Rectal smooth muscle tissue (tissue), 1 donor: ENCODE data around the gene GBX1.

Experiments
- H3K27ac ChIP-seq: one replicate; pipeline ENCODE4 v1.7.0; 2013; ENCODE audit warnings: low read depth, low read length, inconsistent platforms
- H3K27me3 ChIP-seq: one replicate; pipeline ENCODE4 v1.7.0; 2013; ENCODE audit warnings: low read length; ENCODE audit not compliant: control insufficient read depth, insufficient read depth
- H3K36me3 ChIP-seq: one replicate; pipeline ENCODE4 v1.7.0; 2013; ENCODE audit warnings: low read length; ENCODE audit not compliant: control insufficient read depth, insufficient read depth
- H3K4me1 ChIP-seq: one replicate; pipeline ENCODE4 v1.7.0; 2013; ENCODE audit warnings: low read length; ENCODE audit not compliant: control insufficient read depth, insufficient read depth
- H3K4me3 ChIP-seq: one replicate; pipeline ENCODE4 v1.7.0; 2013; ENCODE audit warnings: low read length
- H3K9ac ChIP-seq: one replicate; pipeline ENCODE4 v1.7.0; 2013; ENCODE audit warnings: low read length

The GBX1 gene

DNA sequence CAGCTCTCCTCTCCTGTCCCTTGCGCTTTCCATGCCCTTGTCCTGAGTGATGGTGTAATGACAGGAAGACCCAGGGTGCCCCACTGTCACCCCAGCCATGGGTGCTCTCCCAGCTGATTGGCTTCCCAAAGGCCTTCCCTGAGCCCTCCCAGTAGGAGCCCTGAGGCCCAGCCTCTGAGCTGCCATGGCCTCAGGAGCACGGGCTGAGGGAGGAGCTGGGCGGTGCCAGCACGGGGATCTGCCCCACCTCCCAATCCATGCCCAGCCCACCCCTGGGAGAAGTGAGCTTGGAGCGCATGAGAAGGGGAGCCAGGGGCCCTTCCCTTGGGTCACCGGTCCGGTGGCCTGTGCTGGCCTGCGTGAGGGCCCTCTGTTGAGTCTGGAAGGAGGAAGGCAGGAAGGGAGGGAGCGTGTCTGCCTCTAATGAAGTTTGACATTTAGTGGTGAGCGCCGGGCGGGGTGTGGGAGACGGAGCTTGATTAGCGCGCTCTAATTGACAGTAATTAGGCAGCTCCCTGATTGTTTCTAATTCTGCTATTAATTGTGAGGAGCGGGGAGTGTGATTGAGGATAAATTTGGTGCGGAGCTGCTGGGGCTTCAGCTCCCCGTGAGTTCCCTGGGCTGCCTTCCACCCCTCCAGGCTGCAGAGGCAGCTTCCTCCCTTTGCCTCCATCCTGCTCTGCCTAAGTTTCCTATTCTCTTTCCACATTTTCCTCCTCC lies 28.3 kb downstream of the GBX1 start:
- Histone ChIP-seq H3K4me1 (no peaks in the 10 kb centered on the region), H3K27me3 (no peaks in the 10 kb centered on the region), H3K9ac (no peak overlapping the region), H3K27ac (no peak overlapping the region), H3K4me3 (no peak overlapping the region), H3K36me3 (peaks cover 25% of the 10 kb centered on the region)

DNA sequence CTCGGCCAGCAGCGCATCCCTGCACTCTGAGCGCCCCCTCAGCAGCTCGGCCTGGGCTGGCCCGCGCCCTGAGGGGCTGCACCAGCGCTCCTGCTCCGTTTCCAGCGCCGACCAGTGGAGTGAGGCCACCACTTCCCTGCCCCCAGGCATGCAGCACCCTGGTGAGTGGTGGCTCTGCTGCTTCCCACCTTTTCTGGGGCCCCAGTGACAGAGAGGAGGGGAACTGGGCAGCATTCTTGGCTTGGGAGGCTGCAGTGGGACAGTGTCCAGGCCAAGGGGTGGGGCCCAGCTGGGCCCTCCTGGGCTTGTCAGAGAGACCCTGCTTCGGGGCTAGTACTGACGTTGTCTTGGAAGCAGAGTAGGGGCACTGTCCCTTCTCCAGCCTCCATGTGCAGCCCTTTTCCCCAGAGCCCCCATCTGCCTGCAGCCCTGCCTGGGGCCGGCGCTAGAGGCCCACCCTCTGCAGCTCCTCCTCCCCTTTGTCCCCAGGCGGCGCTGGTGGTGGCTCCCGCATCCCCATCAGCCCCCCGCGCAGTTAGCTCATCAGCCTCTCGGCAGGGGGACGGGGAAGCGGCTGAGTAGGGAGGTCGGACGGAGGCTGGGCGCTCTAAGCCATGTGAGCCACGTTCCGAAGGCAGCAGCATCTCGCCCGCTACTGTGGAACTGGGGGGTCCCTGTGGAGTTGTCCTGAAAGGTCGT lies 29.2 kb downstream of the GBX1 start:
- H3K27ac ChIP-seq = no peak overlapping the region
- no peaks in the 10 kb centered on the region for H3K27me3 ChIP-seq
- no peak overlapping the region for H3K4me3 ChIP-seq
- H3K9ac ChIP-seq = no peak overlapping the region
- H3K36me3 ChIP-seq = peaks cover 19% of the 10 kb centered on the region
- no peaks in the 10 kb centered on the region for H3K4me1 ChIP-seq

DNA sequence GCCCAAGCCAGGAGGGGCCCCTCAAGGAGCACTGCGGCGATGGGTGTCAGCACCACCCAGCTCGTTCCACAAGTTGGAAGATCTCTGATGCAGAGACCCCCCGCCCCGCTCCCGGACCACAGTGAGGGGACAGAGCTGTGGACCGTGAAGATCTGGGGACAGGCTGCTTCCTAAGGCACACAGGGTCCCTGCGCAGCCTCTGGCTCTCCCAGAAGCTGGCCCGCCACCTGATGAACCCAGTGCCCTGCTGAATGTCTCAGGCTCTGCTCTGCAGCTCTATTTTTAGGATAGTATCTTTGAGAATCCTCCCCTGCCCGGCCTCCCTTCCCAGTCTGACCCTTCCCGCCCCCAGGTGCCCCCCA lies 29.7 kb downstream of the GBX1 start:
- no peak overlapping the region for H3K27ac ChIP-seq
- H3K9ac ChIP-seq = no peak overlapping the region
- no peak overlapping the region for H3K4me3 ChIP-seq
- H3K36me3 ChIP-seq = peaks cover 19% of the 10 kb centered on the region
- no peaks in the 10 kb centered on the region for H3K27me3 ChIP-seq
- H3K4me1 ChIP-seq = no peaks in the 10 kb centered on the region

DNA sequence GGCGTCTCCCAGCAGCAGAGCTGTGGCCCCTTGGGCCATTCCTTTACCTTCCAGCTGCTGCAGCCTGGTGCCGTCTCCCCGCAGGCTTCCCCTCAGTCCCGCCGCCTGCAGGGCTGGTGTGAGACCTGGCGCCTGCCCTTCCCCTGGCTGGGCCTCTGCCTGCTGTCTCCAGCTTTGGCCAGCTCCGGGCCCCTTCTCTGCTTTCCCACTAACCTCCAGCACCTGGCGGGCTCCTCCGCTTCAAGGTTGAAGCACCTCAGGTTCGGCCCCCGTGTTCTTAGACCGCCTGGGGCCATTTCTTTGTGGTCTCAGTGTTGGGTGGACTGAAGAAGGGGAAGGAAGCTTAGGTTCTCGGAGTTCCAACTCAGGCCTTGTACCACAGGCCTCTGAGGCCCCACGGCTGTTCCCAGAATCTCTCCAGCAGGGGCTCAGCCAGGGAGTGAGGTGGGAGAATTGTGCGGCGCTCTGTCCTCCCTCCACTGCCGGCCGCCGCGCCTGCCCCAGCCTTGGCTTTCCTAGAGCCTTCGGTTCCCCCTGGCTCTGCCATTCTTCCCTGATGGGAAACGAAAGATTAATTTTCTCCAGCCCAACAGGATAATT lies 30.3 kb downstream of the GBX1 start:
- Histone ChIP-seq H3K27ac (no peak overlapping the region), H3K4me1 (no peaks in the 10 kb centered on the region), H3K9ac (no peak overlapping the region), H3K4me3 (no peak overlapping the region), H3K27me3 (no peaks in the 10 kb centered on the region), H3K36me3 (peaks cover 19% of the 10 kb centered on the region)

DNA sequence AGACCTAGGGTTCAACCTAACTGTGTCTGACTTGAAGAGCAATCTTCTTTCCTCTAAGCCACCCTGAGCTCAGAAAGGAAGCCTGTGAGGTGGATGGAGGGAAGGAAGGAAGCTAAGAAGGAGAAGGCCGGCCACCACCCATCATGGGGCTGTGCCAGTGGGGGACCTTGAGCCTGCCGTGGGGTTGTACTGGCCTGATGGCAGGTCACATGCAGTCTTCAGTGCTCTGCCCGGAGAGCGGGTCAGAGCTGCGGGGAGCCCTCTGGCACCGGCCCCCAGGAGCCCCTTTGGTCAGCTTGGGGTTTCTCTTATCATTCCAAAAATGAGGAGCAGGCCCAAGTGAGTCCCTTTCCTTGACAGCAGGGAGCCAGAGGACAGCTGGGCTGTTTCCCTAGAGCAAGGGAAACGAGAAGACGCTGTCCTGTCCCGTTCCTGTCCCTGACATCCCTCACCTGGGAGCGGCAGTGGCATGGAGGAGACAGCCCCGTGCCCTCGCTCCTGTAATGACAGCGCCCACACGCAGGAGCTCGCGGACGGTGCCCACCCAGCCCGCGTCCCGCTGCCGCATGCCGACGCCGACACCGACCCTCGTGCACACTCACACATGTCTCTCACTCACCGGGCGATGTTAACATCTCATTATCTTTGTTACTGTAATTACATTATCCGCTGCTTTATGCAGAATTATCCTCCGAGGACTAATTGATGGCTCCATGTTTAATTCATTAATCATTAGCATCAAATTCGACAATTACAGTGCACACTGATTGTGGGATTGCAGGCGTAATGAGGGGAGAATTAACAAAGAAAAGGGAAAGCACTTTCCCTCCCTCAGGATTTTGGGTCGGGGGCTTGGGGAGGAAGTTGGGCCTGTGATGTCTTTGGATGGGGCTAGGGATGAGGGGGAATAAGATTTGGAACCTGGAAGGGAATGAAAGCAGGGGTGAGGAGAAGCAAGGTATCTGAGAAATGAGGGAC lies 31.3 kb downstream of the GBX1 start:
- Histone ChIP-seq H3K4me3 (no peak overlapping the region), H3K36me3 (peaks cover 14% of the 10 kb centered on the region), H3K27me3 (no peaks in the 10 kb centered on the region), H3K9ac (no peak overlapping the region), H3K27ac (no peak overlapping the region), H3K4me1 (no peaks in the 10 kb centered on the region)

DNA sequence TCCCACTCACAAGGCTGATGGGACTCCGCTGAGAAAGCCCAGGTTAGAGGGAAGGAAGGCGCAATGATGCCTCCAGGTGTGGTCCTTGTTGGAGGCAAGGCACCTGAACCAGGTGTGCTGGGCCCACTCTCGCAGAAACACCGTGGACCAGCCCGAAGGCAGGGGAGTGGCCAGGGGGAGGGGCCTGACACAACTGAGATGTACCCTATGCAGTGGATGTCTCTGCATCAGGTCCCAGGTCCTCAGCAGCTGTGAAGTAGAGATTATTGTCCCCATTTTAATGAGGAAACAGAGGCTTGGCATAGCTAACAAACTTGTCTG lies 32.0 kb downstream of the GBX1 start:
- H3K4me1 ChIP-seq = no peaks in the 10 kb centered on the region
- H3K36me3 ChIP-seq = peaks cover 18% of the 10 kb centered on the region
- H3K4me3 ChIP-seq = no peak overlapping the region
- H3K9ac ChIP-seq = no peak overlapping the region
- H3K27me3 ChIP-seq = no peaks in the 10 kb centered on the region
- H3K27ac ChIP-seq = no peak overlapping the region

DNA sequence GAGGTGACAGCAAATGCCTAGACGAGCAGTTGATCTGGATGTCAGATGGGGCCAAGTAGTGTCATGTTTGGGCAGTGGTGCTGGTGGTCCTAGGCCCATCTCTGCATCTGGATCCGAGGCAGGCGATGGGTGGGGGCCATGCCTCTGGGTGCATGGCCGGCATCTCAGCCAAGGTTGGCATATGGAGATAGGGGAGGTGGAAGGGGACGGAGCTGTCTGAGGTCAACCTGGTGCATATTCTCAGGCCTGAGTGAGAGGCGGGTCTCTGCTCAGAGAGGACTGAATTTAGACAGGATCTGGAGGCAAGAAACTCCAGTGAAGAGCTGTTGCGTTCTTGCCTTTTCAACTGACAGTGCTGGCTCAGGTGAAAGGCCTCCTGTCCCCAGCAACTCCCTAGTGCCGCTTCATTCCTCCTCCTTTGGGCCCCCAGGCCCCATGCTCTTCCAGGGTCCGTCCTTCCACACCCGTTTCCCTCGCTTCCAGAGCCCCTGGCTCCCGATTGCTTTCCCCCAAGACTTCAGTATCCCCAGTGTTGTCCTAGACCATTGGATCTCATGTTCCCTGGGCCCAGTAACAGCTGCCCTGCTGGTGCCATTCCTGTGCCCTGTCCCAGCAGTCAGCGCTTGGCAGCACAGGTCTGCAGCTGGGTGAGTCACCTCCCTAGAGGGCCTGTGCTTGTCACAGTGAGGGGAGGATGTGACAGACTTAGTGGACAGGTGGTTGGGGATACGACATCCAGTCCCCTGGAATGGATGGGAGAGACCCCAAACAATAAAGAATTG lies 32.6 kb downstream of the GBX1 start:
- Histone ChIP-seq H3K4me1 (no peaks in the 10 kb centered on the region), H3K36me3 (peaks cover 22% of the 10 kb centered on the region)

DNA sequence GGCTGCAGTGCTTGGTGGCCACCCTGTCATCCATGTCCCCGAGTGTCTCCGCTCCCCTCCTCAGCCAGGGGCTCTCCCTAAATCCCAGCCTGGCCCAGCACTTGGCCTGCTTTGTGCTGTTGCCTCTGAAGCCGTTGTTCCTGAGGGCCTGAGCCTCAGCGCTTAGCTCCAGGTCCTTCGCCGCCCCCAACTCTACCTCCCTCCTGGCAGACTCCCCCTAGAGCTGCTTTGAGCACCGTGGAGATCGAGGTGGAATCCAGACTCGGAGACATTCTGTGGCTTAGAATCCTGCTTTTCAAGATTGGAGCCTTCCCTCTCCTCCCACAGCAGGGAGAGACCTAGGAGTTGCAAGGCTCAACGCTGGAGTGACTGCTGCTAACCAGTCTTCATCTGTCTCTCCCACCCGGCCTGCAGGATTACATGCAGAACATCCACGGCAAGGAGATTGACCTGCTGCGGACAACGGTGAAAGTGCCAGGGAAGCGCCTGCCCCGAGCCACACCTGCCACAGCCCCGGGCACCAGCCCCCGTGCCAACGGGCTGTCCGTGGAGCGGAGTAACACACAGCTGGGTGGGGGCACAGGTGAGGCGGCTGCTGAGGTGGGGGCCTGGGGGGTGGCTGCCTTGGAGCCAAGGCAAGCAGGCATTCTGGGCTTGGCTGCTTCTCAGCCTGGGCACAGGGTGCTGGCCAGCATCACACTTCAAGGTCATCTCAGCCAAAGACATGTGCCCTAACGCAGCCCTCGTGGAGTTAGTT lies 33.3 kb downstream of the GBX1 start:
- Histone ChIP-seq H3K36me3 (peaks cover 26% of the 10 kb centered on the region), H3K4me1 (no peaks in the 10 kb centered on the region)

More for the DNA sequence above, 32.6 kb downstream of the GBX1 start:
- no peak overlapping the region for H3K9ac ChIP-seq
- H3K27ac ChIP-seq = no peak overlapping the region
- H3K4me3 ChIP-seq = no peak overlapping the region
- H3K27me3 ChIP-seq = no peaks in the 10 kb centered on the region

DNA sequence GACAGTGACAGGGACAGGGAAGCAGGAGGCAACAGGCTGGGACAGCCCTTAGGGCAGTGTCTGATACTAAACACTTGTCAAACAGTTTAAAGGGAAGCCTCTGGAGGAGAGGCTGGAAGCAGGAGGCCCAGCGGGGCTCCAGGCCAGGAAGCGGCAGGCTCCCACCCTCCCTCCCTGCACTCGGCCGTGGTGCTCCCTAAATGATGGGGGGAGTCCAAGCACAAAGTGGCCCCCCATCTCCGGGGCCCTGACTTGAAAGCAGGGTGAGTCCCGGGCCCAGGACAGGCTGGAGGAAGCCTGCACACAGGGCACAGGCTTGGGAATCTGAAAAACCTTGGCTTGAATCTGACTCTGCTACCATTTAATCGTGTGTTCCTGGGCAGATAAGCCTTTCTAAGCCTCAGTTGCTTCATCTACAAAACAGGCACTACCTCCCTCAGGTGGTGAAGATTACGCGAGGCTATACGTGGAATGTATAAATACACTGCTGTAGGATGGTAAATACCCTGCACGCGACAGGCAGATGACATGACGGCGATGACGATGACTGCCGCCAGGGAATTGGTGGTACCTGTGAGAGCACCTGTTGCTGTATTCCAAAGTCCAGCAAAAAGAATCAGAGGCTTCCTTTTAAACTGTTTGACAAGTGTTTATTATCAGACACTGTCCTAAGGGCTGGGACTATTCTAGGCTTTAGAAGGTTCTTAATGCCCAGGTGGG lies 34.1 kb downstream of the GBX1 start:
- no peak overlapping the region for H3K4me3 ChIP-seq
- no peaks in the 10 kb centered on the region for H3K27me3 ChIP-seq
- H3K4me1 ChIP-seq = no peaks in the 10 kb centered on the region
- no peak overlapping the region for H3K27ac ChIP-seq
- H3K9ac ChIP-seq = no peak overlapping the region
- H3K36me3 ChIP-seq = peaks cover 31% of the 10 kb centered on the region

More for the DNA sequence above, 33.3 kb downstream of the GBX1 start:
- Histone ChIP-seq H3K27ac (no peak overlapping the region), H3K27me3 (no peaks in the 10 kb centered on the region), H3K4me3 (no peak overlapping the region), H3K9ac (no peak overlapping the region)

DNA sequence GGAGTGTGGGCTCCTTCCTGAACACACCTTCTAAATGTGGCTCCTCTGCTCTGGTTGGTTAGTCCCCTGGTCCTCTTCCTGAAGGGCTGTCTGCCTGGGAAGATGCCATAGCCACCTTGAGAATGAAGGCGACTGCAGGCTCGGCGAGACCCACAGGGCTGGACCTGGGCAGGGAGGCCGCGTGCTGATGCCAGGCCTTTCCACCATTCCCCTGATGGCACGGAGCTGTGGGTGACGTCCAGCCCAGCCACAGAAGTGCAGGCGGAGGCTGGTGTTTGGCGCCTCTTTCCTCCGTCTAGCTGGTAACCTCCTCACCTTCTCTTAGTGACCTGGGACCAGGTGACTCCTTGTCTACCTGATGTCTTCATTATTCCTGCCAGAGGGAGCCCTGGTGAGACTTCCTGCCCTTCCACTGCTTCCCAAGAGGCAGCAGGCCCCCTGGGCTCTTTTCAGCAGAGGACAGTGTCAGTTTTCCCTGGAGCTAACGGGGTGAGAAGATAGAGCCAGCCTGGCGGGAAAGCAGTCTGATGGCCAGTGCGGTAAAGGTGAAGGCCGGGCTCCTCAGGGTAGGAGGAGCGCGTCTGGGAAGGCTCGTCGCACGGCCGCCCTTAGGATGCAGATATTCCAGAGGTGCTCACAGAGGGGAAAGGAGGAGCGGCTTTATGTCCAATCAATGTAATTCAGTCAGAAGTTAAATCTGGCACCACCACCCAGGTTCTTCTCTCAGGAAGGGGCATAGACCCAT lies 34.9 kb downstream of the GBX1 start:
- Histone ChIP-seq H3K27ac (no peak overlapping the region), H3K36me3 (peaks cover 37% of the 10 kb centered on the region), H3K4me3 (no peak overlapping the region), H3K9ac (no peak overlapping the region), H3K4me1 (no peaks in the 10 kb centered on the region), H3K27me3 (no peaks in the 10 kb centered on the region)
